Measurements from ENCODE around the gene RAPGEF1.
"Not testable (repeated sequence)": the region's sequence is repeated elsewhere in the genome, so short reads cannot be mapped to it uniquely, and the experiment has no call there.

GRCh38 chr9:131683094-131683493 is 56.8 kb downstream of the RAPGEF1 start:
- TF ChIP-seq CTCF (IDR thresholded peaks at IDR 0.05; ENCODE audit: insufficient read depth, low read length); POLR2AphosphoS5 (IDR thresholded peaks at IDR 0.05; ENCODE audit: low read depth); SPI1 (IDR thresholded peaks at IDR 0.05; ENCODE audit: borderline replicate concordance, low read depth): not testable (repeated sequence)
